ENCODE results near the gene ALKBH8. TPM values are rescaled to one million over a fixed set of nuclear protein-coding genes. Genes with fewer than 3 reads are reported as not detected.
"Not testable (repeated sequence)": the region's sequence is repeated elsewhere in the genome, so short reads cannot be mapped to it uniquely, and the experiment has no call there.

Gene ALKBH8
- polyA plus RNA-seq, 2 of the 4 experiments (the other 2 are of a cell fraction), result 6.5 to 10.8 TPM

- H3K9me3 ChIP-seq, result no peaks in the 10 kb centered on the region
- no peaks in the 10 kb centered on the region for H3K4me1 ChIP-seq
- DNase-seq (ENCODE audit: low read depth in 1 of 2, low spot score in 1 of 2), result no peak
- WGBS (ENCODE audit: missing lambda C conversion rate), result 97% methylated on average over 5 of the region's 5 CpGs
- no peak for ATAC-seq
- H3K27ac ChIP-seq, result no peak overlapping the region
- POLR2A ChIA-PET, result no interaction called here
- no peak overlapping the region for H3K4me2 ChIP-seq
- CTCF ChIA-PET, result no interaction called here
- no peak overlapping the region for H3K4me3 ChIP-seq
- no peak for FAIRE-seq
- TF ChIP-seq BHLHE40 (IDR thresholded peaks at IDR 0.05; ENCODE audit: low read depth, low read length) (no peak), CHD4 (IDR thresholded peaks at IDR 0.05; ENCODE audit: borderline replicate concordance) (no peak), JUNB (IDR thresholded peaks at IDR 0.05) (no peak), TP53 (CRISPR knock-in tag; IDR thresholded peaks at IDR 0.05) (no peak), SREBF2 (IDR thresholded peaks at IDR 0.05) (no peak), HEYL (CRISPR knock-in tag; IDR thresholded peaks at IDR 0.05) (no peak), CHD2 (IDR thresholded peaks at IDR 0.05; ENCODE audit: low read length, partially characterized antibody) (no peak)
Observed at GRCh38 chr11:107504981-107505380, 60.6 kb downstream of the ALKBH8 start.

GRCh38 chr11:107501713-107502112, 63.8 kb downstream of the ALKBH8 start:
- H3K4me1 ChIP-seq, result no peaks in the 10 kb centered on the region
- no peak for FAIRE-seq
- H3K4me2 ChIP-seq, result no peak overlapping the region
- DNase-seq (ENCODE audit: low read depth in 1 of 2, low spot score in 1 of 2), result no peak
- no CpG with 5 or more reads among the region's 1 CpG for WGBS (ENCODE audit: missing lambda C conversion rate)
- ATAC-seq, result no peak
- no peaks in the 10 kb centered on the region for H3K9me3 ChIP-seq
- TF ChIP-seq RARB (CRISPR knock-in tag; IDR thresholded peaks at IDR 0.05) (no peak), ELK1 (IDR thresholded peaks at IDR 0.05; ENCODE audit: low read depth, low read length) (no peak), CBX2 (IDR thresholded peaks at IDR 0.05; ENCODE audit: borderline replicate concordance, low read depth) (no peak), ZSCAN20 (CRISPR knock-in tag; IDR thresholded peaks at IDR 0.05) (no peak), HOXA7 (CRISPR knock-in tag; IDR thresholded peaks at IDR 0.05) (no peak)
- H3K4me3 ChIP-seq, result no peak overlapping the region
- ChIA-PET CTCF (interaction anchor here (0.6 kb wide), 1 partner anchor 664 kb away, joined by 3 read pairs; no protein-coding TSS in a partner anchor), POLR2A (no interaction called here)
- no peak overlapping the region for H3K27ac ChIP-seq

- WGBS (ENCODE audit: missing lambda C conversion rate), result 79% methylated on average over 7 of the region's 7 CpGs
- DNase-seq (ENCODE audit: low read depth in 1 of 2, low spot score in 1 of 2); CTCF ChIA-PET; FAIRE-seq; H3K4me1 ChIP-seq; H3K4me2 ChIP-seq; H3K4me3 ChIP-seq; H3K27ac ChIP-seq; H3K9me3 ChIP-seq; POLR2A ChIA-PET; ATAC-seq: not testable (repeated sequence)
Observed at GRCh38 chr11:107497371-107497770, 68.2 kb downstream of the ALKBH8 start.

GRCh38 chr11:107496011-107496410, 69.5 kb downstream of the ALKBH8 start:
- POLR2A ChIA-PET, result no interaction called here
- peaks cover 9% of the 10 kb centered on the region; the same call in 1 of the 3 replicates for H3K4me1 ChIP-seq
- TF ChIP-seq BHLHE40 (IDR thresholded peaks at IDR 0.05; ENCODE audit: low read depth, low read length) (no peak), FOSB (CRISPR knock-in tag; IDR thresholded peaks at IDR 0.05) (no peak), E2F6 (IDR thresholded peaks at IDR 0.05; ENCODE audit: borderline replicate concordance, low read depth) (no peak), CBX2 (IDR thresholded peaks at IDR 0.05; ENCODE audit: borderline replicate concordance, low read depth) (no peak), ZC3H11A (IDR thresholded peaks at IDR 0.05) (no peak), POLR2A (IDR thresholded peaks at IDR 0.05; ENCODE audit: low read length) (no peak), JUNB (IDR thresholded peaks at IDR 0.05) (no peak), ELK1 (IDR thresholded peaks at IDR 0.05; ENCODE audit: low read depth, low read length) (no peak), KDM5A (IDR thresholded peaks at IDR 0.05) (no peak), RAD21 (conservative IDR thresholded peaks at IDR 0.05 in 1 of 2, IDR thresholded peaks at IDR 0.05 in 1 of 2) (no peak), MAFK (IDR thresholded peaks at IDR 0.05; ENCODE audit: partially characterized antibody) (no peak), REST (IDR thresholded peaks at IDR 0.05) (no peak), HOXA7 (CRISPR knock-in tag; IDR thresholded peaks at IDR 0.05) (no peak), NFE2L2 (conservative IDR thresholded peaks at IDR 0.05; ENCODE audit: low read length) (no peak), CTCF (IDR thresholded peaks at IDR 0.05) (no peak)
- no peak for ATAC-seq
- H3K9me3 ChIP-seq, result no peaks in the 10 kb centered on the region
- FAIRE-seq, result no peak
- H3K27ac ChIP-seq, result no peak overlapping the region
- CTCF ChIA-PET, result no interaction called here
- WGBS (ENCODE audit: missing lambda C conversion rate), result 55% methylated on average over 4 of the region's 4 CpGs
- H3K4me3 ChIP-seq, result no peak overlapping the region
- no peak overlapping the region for H3K4me2 ChIP-seq
- DNase-seq (ENCODE audit: low read depth in 1 of 2, low spot score in 1 of 2), result no peak
